Activated naive CD4-positive, alpha-beta T cell treated with anti-CD3 and anti-CD28 coated beads for 36 hours (primary cell): Measurements from ENCODE around the gene KCNG2. TPM values are rescaled to one million over a fixed set of nuclear protein-coding genes. Genes with fewer than 3 reads are reported as not detected.

Experiments used
- CTCF ChIA-PET: fragments of 350-600 bp; sonication (Branson Sonifier 250); formaldehyde crosslinking; loops from one replicate; lab custom pipeline; 2021; ENCODE audit warnings: antibody characterized with exemption; lab: Charles Lee
- DNase-seq: peaks from one replicate; pipeline ENCODE4 v3.0.0-alpha.2; 2020
- H3K27ac Mint-ChIP-seq: one replicate; pipeline ENCODE4 v1.8.0; 2021; ENCODE audit warnings: mild to moderate bottlenecking, mixed read lengths
- H3K27me3 Mint-ChIP-seq: one replicate; pipeline ENCODE4 v1.8.0; 2021; ENCODE audit warnings: low read depth, mixed read lengths
- H3K36me3 Mint-ChIP-seq: one replicate; pipeline ENCODE4 v1.8.0; 2021; ENCODE audit warnings: low read depth, mixed read lengths
- H3K4me1 Mint-ChIP-seq: one replicate; pipeline ENCODE4 v1.8.0; 2021; ENCODE audit warnings: low read depth, mixed read lengths
- H3K4me3 Mint-ChIP-seq: one replicate; pipeline ENCODE4 v1.8.0; 2021; ENCODE audit warnings: mild to moderate bottlenecking, moderate library complexity, mixed read lengths
- H3K9me3 Mint-ChIP-seq: one replicate; pipeline ENCODE4 v1.8.0; 2021; ENCODE audit warnings: mixed read lengths
- intact Hi-C: fragments of 100-400 bp; cut with micrococcal nuclease; formaldehyde crosslinking; loops from one replicate; pipeline ENCODE4 v1.15.1; 2023
- total RNA-seq, 2 experiments: library from RNA; stranded (reverse); gene quantifications; one replicate each; pipeline ENCODE4 v1.2.3, GENCODE V29; 2021

Gene KCNG2
- total RNA-seq, 2 experiments from 2014 or later: not detected

DNA sequence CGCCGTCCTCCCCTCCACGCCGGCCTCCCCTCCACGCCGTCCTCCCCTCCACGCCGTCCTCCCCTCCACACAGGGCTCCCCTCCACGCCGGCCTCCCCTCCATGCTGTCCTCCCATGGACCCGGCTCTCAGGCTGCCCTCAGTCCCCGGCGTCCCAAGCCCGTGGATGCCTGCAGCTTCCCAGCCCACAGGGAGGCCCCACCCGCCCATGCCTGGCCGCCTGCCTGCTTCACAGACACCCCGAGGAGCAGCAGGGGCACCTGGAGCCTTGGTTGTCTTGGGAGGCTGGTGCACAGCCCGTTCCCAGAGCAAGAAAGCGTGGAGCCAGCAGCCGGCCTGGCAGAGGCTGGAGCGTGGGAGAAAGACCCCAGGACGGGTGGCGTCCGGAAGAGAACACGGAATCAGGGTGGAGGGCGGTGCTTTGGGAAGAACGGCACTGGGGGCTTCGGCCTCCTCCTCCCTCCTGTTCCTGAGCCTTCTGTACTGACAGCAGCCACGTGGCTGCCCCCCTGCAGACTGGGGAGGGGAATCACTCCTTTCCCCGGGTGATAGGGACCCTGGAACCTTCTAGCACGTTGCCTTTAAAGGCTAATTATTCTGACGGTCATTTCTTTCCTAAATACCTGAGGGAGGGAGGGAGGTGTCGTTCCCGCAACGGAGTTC is 26.2 kb upstream of the KCNG2 start:
- H3K9me3 Mint-ChIP-seq: peaks cover 11% of the 10 kb centered on the region
- H3K4me3 Mint-ChIP-seq: no peak overlapping the region
- DNase-seq: no peak
- H3K27ac Mint-ChIP-seq: no peak overlapping the region
- CTCF ChIA-PET: no interaction called here
- H3K36me3 Mint-ChIP-seq: peaks cover 4% of the 10 kb centered on the region
- peaks cover 21% of the 10 kb centered on the region for H3K27me3 Mint-ChIP-seq
- H3K4me1 Mint-ChIP-seq: no peaks in the 10 kb centered on the region
- intact Hi-C loops: no loop called here

GRCh38 chr18:79772108-79772864 is 25.5 kb upstream of the KCNG2 start:
- Mint-ChIP-seq H3K9me3 (peaks cover 11% of the 10 kb centered on the region), H3K27ac (no peak overlapping the region), H3K4me3 (no peak overlapping the region), H3K36me3 (peaks cover 4% of the 10 kb centered on the region), H3K27me3 (peaks cover 19% of the 10 kb centered on the region), H3K4me1 (no peaks in the 10 kb centered on the region)
- CTCF ChIA-PET: interaction anchor here (0.6 kb wide), 1 partner anchor 43 kb away, joined by 3 read pairs; no protein-coding TSS in a partner anchor
- intact Hi-C loops: no loop called here
- DNase-seq: no peak

- Mint-ChIP-seq H3K9me3 (peaks cover 3% of the 10 kb centered on the region), H3K4me3 (no peak overlapping the region), H3K36me3 (peaks cover under 1% of the 10 kb centered on the region), H3K27ac (no peak overlapping the region), H3K27me3 (peaks cover 20% of the 10 kb centered on the region), H3K4me1 (no peaks in the 10 kb centered on the region)
- no peak for DNase-seq
- intact Hi-C loops: no loop called here
- CTCF ChIA-PET: no interaction called here
Observed at GRCh38 chr18:79772865-79773696, 24.7 kb upstream of the KCNG2 start.

DNA sequence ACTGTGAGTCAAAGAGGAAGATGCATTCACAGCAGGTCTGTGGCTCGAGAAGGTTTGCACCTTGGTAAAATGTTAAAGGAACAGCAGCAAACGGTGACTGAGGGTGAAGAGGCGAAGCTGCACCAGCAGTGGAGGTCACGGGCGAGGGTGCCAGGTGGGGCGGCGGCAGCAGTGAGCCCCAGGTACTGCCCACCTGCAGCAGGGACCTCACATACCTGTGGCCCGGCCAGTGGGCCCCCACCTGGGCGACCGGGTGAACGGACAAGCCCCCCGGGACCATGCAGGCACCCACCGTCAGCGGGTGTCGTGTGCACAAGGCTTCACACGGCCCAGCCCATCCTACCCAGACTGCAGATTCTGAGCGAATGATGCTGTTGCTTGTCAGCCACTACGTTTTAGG is 23.6 kb upstream of the KCNG2 start:
- CTCF ChIA-PET: no interaction called here
- no peaks in the 10 kb centered on the region for H3K4me1 Mint-ChIP-seq
- H3K4me3 Mint-ChIP-seq: no peak overlapping the region
- no peaks in the 10 kb centered on the region for H3K9me3 Mint-ChIP-seq
- no peak overlapping the region for H3K27ac Mint-ChIP-seq
- intact Hi-C loops: no loop called here
- peaks cover 15% of the 10 kb centered on the region for H3K27me3 Mint-ChIP-seq
- no peaks in the 10 kb centered on the region for H3K36me3 Mint-ChIP-seq
- no peak for DNase-seq

GRCh38 chr18:79775441-79776221 is 22.1 kb upstream of the KCNG2 start:
- H3K27ac Mint-ChIP-seq: no peak overlapping the region

GRCh38 chr18:79776674-79777073 is 21.1 kb upstream of the KCNG2 start:
- Mint-ChIP-seq H3K4me3 (no peak overlapping the region), H3K27ac (no peak overlapping the region), H3K27me3 (peaks cover 11% of the 10 kb centered on the region), H3K4me1 (no peaks in the 10 kb centered on the region), H3K9me3 (no peaks in the 10 kb centered on the region), H3K36me3 (no peaks in the 10 kb centered on the region)
- DNase-seq: no peak
- intact Hi-C loops: no loop called here
- CTCF ChIA-PET: interaction anchor here (0.6 kb wide), 1 partner anchor 150 kb away, joined by 4 read pairs; no protein-coding TSS in a partner anchor

More at GRCh38 chr18:79775441-79776221, 22.1 kb upstream of the KCNG2 start:
- intact Hi-C loops: no loop called here
- DNase-seq: no peak
- H3K4me3 Mint-ChIP-seq: no peak overlapping the region
- CTCF ChIA-PET: interaction anchor here (0.6 kb wide), 1 partner anchor 151 kb away, joined by 4 read pairs; no protein-coding TSS in a partner anchor
- H3K36me3 Mint-ChIP-seq: no peaks in the 10 kb centered on the region
- H3K9me3 Mint-ChIP-seq: no peaks in the 10 kb centered on the region
- peaks cover 11% of the 10 kb centered on the region for H3K27me3 Mint-ChIP-seq
- H3K4me1 Mint-ChIP-seq: no peaks in the 10 kb centered on the region

DNA sequence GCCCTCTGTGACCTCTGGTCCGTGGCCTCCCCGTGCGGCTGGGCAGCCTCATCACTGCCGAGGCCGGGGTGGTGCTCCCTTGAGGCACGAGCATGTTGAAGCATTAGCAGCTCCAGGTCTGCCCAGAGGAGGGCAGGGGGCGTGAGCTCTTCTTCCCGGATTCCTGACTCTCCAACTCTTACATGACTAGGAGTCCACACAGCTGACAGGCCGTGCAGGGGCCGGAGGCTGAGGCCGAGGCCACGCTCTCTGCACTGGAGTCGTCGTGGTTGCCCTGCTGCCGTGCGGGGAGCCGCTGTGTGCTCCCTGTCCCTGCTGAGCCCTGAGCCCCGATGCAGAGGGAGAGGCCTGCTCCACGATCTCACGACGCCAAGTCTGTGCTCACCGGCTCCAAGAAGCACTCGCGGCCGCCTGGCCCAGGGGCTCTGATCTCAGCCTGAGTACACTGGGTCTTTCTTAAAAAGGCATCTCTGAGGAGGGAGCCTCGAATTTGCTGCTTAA is 19.4 kb upstream of the KCNG2 start:
- CTCF ChIA-PET: no interaction called here

DNA sequence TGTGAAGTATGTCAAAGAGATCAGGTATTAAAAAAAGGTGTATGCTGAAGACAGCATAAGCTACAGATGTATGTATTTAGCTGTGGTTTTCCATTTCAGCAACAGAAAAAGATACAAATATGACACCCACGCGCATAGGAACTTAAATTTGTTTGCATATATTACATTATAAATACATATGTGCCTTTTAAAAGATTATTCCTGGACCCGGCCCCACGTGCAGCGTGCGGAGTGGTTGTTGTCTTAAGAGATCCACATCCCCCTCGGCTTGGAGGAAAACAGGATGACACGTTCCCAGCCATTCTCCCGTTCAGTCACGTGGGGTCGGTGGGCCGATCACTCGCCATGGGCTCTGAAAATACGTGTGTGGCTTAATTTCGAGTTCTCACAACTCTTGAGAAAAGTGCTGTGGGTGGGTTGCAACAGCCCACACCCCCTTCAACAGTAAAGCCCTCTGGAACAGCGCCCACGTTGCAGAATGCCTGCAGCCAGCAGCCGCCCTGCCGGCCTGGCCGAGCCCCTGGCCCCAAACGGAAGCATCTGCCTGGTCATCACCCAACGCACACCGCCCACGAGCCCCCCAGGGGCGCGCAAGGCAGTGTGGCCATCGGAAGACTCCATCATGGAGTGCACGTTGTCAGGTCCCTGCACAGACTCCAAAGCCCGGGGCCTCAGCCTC is 18.6 kb upstream of the KCNG2 start:
- H3K4me3 Mint-ChIP-seq: no peak overlapping the region
- intact Hi-C loops: no loop called here
- H3K4me1 Mint-ChIP-seq: no peaks in the 10 kb centered on the region
- DNase-seq: no peak
- no peak overlapping the region for H3K27ac Mint-ChIP-seq
- H3K36me3 Mint-ChIP-seq: no peaks in the 10 kb centered on the region
- CTCF ChIA-PET: no interaction called here
- no peaks in the 10 kb centered on the region for H3K9me3 Mint-ChIP-seq
- peaks cover 8% of the 10 kb centered on the region for H3K27me3 Mint-ChIP-seq

More for the DNA sequence above, 19.4 kb upstream of the KCNG2 start:
- no peaks in the 10 kb centered on the region for H3K36me3 Mint-ChIP-seq
- no peak for DNase-seq
- H3K27ac Mint-ChIP-seq: no peak overlapping the region
- H3K9me3 Mint-ChIP-seq: no peaks in the 10 kb centered on the region
- no peak overlapping the region for H3K4me3 Mint-ChIP-seq
- intact Hi-C loops: no loop called here
- peaks cover 9% of the 10 kb centered on the region for H3K27me3 Mint-ChIP-seq
- H3K4me1 Mint-ChIP-seq: no peaks in the 10 kb centered on the region

GRCh38 chr18:79779700-79780190 is 18.0 kb upstream of the KCNG2 start:
- no peak for DNase-seq
- Mint-ChIP-seq H3K4me3 (no peak overlapping the region), H3K27me3 (peaks cover 11% of the 10 kb centered on the region), H3K36me3 (no peaks in the 10 kb centered on the region), H3K9me3 (no peaks in the 10 kb centered on the region), H3K4me1 (no peaks in the 10 kb centered on the region), H3K27ac (no peak overlapping the region)
- CTCF ChIA-PET: no interaction called here
- intact Hi-C loops: no loop called here

DNA sequence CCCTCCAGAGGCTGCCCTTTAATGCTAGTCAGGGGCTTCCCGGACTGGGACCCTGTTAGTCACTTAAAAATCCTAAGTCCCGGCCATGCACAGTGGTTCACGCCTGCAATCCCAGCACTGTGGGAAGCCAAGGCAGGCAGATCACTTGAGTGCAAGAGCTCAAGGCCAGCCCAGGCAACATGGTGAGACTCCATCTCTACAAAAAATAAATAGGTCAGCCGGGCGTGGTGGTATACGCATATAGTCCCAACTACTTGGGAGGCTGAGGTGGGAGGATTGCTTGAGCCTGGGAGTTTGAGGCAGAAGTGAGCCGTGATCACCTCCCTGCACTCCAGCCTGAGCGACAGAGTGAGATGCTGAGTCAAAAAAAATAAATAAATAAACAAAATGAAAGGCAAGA is 17.2 kb upstream of the KCNG2 start:
- intact Hi-C loops: no loop called here
- no peaks in the 10 kb centered on the region for H3K36me3 Mint-ChIP-seq
- no peaks in the 10 kb centered on the region for H3K9me3 Mint-ChIP-seq
- CTCF ChIA-PET: no interaction called here
- no peak for DNase-seq
- no peak overlapping the region for H3K4me3 Mint-ChIP-seq
- H3K27me3 Mint-ChIP-seq: peaks cover 13% of the 10 kb centered on the region
- H3K4me1 Mint-ChIP-seq: no peaks in the 10 kb centered on the region
- H3K27ac Mint-ChIP-seq: no peak overlapping the region

- DNase-seq: no peak
- Mint-ChIP-seq H3K36me3 (no peaks in the 10 kb centered on the region), H3K27ac (no peak overlapping the region), H3K4me1 (no peaks in the 10 kb centered on the region), H3K27me3 (peaks cover 16% of the 10 kb centered on the region), H3K4me3 (no peak overlapping the region), H3K9me3 (no peaks in the 10 kb centered on the region)
- intact Hi-C loops: no loop called here
- CTCF ChIA-PET: interaction anchor here (0.7 kb wide), 1 partner anchor 444 kb away, joined by 3 read pairs; no protein-coding TSS in a partner anchor
Observed at GRCh38 chr18:79781331-79781941, 16.3 kb upstream of the KCNG2 start.
